Tibial nerve (tissue), 4 donors: ENCODE data around the gene LYSMD4.

Source experiments
- EP300 ChIP-seq, 2 donors: sonication (generic); formaldehyde crosslinking; IDR thresholded peaks; one replicate each; pipeline ENCODE4 v1.6.1; 2017; ENCODE audit warnings: antibody characterized with exemption in 2 of 2, mild to moderate bottlenecking in 1 of 2
- POLR2A ChIP-seq, 2 donors: fragments of 450-650 bp; IDR thresholded peaks; one replicate each; pipeline ENCODE4 v1.6.1; 2017; ENCODE audit warnings: antibody characterized with exemption in 2 of 2, mild to moderate bottlenecking in 2 of 2, moderate library complexity in 2 of 2
- TF ChIP-seq, protein P1 (sequence below), 5 experiments: fragments of 200-600 bp in 3 of 5; fragments of 450-650 bp in 2 of 5; sonication (generic) in 3 of 5; IDR thresholded peaks; one replicate each; pipeline ENCODE4 v1.5.1; 2016 to 2019; ENCODE audit warnings: antibody characterized with exemption in 5 of 5, mild to moderate bottlenecking in 3 of 5, moderate library complexity in 2 of 5

DNA sequence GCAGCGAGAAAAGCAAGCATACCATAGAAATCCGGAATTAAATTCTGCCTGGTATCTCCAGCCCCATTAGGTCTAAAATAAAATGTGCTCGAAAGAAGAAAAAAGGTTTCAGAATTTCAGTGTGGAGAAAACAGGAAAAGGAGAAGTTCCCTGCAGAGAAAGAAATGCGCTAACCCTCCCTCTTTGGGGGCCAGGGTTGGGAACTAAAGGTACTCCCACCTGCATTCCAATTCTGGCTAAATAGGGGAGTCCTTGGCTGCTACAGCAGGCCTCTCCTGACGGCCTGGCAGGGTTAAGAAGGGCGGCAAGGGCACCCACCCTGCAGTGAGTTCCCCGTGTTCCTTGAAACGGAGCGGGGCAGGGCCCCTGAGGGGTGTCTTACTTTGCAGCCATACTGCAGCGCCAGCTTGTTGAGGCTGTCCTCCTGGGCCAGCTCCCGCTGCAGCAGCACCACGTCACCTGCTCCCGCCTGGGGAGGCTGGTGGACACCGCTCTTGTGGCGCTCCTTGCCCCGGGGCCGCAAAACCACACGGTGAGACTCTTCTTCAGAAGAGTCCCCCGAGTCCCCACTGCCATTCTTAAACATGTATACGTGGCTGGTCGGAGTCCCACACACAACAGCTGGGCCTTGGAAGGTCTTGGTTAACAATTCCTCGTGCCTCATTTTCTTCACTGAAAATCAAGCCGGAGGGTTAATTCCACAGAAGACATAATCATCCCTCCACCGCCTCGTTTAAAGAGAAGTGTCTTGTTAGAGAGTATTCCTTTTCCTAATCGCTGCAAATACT, 1.7 kb downstream of the LYSMD4 start:
- TF ChIP-seq, protein P1, sequence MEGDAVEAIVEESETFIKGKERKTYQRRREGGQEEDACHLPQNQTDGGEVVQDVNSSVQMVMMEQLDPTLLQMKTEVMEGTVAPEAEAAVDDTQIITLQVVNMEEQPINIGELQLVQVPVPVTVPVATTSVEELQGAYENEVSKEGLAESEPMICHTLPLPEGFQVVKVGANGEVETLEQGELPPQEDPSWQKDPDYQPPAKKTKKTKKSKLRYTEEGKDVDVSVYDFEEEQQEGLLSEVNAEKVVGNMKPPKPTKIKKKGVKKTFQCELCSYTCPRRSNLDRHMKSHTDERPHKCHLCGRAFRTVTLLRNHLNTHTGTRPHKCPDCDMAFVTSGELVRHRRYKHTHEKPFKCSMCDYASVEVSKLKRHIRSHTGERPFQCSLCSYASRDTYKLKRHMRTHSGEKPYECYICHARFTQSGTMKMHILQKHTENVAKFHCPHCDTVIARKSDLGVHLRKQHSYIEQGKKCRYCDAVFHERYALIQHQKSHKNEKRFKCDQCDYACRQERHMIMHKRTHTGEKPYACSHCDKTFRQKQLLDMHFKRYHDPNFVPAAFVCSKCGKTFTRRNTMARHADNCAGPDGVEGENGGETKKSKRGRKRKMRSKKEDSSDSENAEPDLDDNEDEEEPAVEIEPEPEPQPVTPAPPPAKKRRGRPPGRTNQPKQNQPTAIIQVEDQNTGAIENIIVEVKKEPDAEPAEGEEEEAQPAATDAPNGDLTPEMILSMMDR (IDR thresholded peaks at IDR 0.05), result no peak
- TF ChIP-seq POLR2A (IDR thresholded peaks at IDR 0.05), result no peak
- no peak for TF ChIP-seq EP300 (IDR thresholded peaks at IDR 0.05)
